ENCODE measurements around the gene RCSD1.

DNA sequence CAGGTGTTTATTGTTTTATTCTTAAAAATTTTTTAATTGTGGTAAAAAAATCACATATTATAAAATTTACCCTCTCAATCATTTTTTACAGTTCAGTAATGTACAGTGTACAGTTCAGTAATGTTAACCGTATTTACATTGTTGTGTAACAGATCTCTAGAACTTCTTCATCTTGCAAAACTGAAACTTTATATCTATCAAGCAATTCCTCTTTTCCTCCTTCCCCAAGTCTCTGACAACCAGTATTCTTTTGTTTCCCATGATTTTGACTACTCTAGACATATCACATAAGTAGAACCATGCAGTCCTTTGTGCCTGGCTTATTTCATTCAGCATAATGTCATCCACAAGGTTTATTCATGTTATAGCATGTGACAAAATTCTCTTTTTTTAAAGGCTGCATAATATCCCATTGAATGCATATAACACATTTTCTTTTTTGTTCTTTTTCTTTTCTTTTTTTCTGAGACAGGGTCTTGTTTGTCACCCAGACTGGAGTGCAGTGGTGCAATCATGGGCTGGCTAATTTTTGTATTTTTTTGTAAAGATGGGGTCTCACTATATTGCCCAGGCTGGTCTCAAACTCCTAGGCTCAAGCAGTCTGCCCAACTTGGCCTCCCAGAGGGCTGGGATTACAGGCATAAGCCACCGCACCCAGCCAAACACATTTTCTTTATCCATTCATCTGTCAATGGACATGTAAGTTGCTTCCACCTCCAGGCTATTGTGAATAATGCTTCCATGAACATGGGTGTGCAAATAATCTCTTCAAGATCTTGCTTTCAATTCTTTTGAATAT lies 17.2 kb upstream of the RCSD1 start:
- TF ChIP-seq POLR2A (IDR thresholded peaks at IDR 0.05) (no peak), CTCF (IDR thresholded peaks at IDR 0.05) (no peak)

All from prostate gland (tissue), 2 donors.